Measurements from ENCODE around the gene SLC9A8. TPM values are rescaled to one million over a fixed set of nuclear protein-coding genes. Genes with fewer than 3 reads are reported as not detected.

Gene SLC9A8
- total and polyA plus RNA-seq, 9 of the 15 experiments (the other 6 are each of a cell fraction or from before 2014, with no cell fraction given): 0.56 to 9.7 (median 5.0) TPM

DNA sequence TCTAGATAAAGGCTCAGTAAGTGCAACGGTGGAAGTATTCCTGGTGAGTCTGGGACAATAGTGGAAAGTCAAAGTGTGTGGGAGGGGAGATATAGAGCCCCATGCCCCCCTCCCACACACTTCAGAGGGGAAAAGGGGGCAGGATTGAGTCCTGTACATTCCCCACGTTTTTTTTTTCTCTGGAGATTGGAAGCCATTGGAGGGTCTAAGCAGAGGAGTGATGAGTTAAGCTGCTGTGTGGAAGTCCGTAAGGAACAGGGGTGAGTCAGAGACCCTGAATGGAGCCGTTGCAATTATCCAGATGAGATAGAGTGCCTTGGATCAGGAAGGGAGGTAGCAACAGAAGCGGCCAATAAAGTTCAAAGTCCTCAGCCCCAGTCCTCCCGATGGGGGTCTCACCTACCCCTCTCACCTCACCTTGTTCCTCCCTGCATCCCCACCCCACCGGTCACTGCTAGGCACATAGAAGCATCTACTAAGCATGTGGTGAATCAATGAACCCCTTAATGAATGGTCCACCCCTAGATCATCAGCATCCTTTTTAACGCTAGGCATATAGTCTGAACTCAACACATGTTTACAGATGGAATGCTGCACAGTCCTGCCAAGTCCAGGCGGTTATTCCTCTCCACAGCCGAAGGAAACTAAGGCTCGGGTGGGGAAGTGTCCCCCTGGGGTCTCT is 662 bp upstream of the SLC9A8 start (continued):
- TF ChIP-seq, protein P1, sequence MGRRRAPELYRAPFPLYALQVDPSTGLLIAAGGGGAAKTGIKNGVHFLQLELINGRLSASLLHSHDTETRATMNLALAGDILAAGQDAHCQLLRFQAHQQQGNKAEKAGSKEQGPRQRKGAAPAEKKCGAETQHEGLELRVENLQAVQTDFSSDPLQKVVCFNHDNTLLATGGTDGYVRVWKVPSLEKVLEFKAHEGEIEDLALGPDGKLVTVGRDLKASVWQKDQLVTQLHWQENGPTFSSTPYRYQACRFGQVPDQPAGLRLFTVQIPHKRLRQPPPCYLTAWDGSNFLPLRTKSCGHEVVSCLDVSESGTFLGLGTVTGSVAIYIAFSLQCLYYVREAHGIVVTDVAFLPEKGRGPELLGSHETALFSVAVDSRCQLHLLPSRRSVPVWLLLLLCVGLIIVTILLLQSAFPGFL (CRISPR knock-in tag; IDR thresholded peaks at IDR 0.05): no peak
- TF ChIP-seq NCOA6 (IDR thresholded peaks at IDR 0.05) (no peak), L3MBTL2 (IDR thresholded peaks at IDR 0.05) (no peak), MCM5 (IDR thresholded peaks at IDR 0.05; ENCODE audit: low read depth) (no peak), FIP1L1 (IDR thresholded peaks at IDR 0.05; ENCODE audit: low read depth, low read length, poor library complexity, severe bottlenecking) (no peak), ZNF184 (CRISPR knock-in tag; IDR thresholded peaks at IDR 0.05) (no peak), ETS2 (tag; IDR thresholded peaks at IDR 0.05; ENCODE audit: borderline replicate concordance, poor library complexity, severe bottlenecking) (no peak), NBN (IDR thresholded peaks at IDR 0.05; ENCODE audit: low read depth) (no peak)
- TF ChIP-seq, protein P2, sequence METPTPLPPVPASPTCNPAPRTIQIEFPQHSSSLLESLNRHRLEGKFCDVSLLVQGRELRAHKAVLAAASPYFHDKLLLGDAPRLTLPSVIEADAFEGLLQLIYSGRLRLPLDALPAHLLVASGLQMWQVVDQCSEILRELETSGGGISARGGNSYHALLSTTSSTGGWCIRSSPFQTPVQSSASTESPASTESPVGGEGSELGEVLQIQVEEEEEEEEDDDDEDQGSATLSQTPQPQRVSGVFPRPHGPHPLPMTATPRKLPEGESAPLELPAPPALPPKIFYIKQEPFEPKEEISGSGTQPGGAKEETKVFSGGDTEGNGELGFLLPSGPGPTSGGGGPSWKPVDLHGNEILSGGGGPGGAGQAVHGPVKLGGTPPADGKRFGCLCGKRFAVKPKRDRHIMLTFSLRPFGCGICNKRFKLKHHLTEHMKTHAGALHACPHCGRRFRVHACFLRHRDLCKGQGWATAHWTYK (CRISPR knock-in tag; IDR thresholded peaks at IDR 0.05): no peak

All from K562 (cell line).